GM10248 (cell line): ENCODE data around the gene GET4.

ENCODE experiments used
- CTCF ChIA-PET: fragments of 300-600 bp; sonication (Branson Sonifier 250); formaldehyde crosslinking; extraction: SDS; loops from one replicate; lab custom pipeline; 2021; ENCODE audit warnings: antibody characterized with exemption; lab: Yijun Ruan, JAX
- POLR2A ChIA-PET: fragments of 350-650 bp; sonication (Branson Sonifier 250); formaldehyde crosslinking; extraction: SDS; loops from one replicate; lab custom pipeline; 2020; ENCODE audit warnings: antibody characterized with exemption; lab: Yijun Ruan, JAX
- DNase-seq: peaks from one replicate; pipeline ENCODE4 v3.0.0; 2012; ENCODE audit errors: extremely low spot score
- CTCF ChIP-seq: IDR thresholded peaks from 2 replicates; pipeline ENCODE4 v1.5.1; 2012; ENCODE audit warnings: mild to moderate bottlenecking, low read depth; ENCODE audit errors: extremely low read depth, missing control alignments, control extremely low read depth

Gene GET4

DNA sequence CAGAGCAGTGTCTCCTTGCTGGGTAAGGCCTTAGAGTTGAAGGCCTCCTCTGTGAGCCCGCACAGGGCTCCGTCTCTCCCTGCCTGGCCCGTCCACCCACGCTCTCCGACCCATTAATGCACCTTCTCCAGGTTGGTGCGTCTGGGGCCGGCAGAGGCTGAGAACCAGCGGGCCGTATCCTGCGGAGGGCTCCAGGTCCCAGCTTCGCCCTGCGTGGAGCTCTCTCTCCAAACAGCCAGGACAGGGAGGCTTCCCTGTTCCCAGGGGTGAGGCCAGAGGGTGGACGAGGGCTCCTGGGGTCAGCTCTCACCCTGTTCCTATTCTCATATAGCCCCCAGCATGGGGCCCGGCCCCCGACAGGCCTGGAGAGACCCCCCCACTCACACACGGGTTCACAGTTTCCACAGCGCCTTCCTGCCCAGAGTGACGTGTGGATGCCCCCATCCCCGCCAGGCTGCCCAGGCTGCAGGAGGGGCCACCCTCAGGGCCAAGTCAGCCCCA is 34.6 kb downstream of the GET4 start:
- POLR2A ChIA-PET, result no interaction called here
- CTCF ChIA-PET, result interaction anchor here (1.1 to 2.1 kb wide), 7 partner anchors 12 to 155 kb away, joined by 3 to 12 read pairs (median 5); no protein-coding TSS in a partner anchor
- DNase-seq, result no peak
- no peak for TF ChIP-seq CTCF

DNA sequence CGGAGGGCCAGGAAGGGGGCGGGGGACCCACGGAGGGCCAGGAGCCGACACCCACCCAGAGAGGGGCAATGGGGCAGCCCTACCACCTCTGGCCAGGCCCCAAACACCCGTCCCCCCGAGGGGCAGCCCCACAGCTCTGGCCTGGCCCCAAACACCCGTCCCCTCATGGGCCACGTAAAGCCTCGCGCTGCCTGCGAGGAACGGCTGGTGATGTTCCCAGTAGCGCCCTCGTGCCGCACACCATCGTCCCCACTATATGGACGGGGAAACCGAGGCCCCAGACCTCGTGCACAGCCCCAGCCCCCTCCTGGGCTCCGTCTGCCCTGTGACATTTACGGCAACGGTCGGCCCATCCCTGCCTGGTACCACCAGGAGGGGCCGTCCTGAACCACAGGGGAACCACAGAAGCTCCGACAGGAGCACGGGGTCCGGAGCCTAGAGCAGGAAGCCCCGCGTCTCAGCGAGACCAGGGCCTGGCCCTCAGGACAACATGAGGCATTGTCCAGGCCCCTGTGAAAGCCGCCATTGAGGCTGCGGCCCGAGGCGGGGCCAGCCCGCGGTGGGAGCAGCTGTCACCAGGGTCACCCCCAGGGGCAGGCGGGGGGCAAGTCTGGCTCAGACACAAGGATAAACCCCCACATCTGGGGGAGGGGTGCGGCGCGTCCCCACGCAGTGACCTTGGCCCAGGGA is 35.6 kb downstream of the GET4 start:
- TF ChIP-seq CTCF, result no peak
- no peak for DNase-seq
- ChIA-PET CTCF (interaction anchor here (0.7 to 1.2 kb wide), 4 partner anchors 11 to 50 kb away, joined by 3 to 5 read pairs (median 3); no protein-coding TSS in a partner anchor), POLR2A (no interaction called here)

DNA sequence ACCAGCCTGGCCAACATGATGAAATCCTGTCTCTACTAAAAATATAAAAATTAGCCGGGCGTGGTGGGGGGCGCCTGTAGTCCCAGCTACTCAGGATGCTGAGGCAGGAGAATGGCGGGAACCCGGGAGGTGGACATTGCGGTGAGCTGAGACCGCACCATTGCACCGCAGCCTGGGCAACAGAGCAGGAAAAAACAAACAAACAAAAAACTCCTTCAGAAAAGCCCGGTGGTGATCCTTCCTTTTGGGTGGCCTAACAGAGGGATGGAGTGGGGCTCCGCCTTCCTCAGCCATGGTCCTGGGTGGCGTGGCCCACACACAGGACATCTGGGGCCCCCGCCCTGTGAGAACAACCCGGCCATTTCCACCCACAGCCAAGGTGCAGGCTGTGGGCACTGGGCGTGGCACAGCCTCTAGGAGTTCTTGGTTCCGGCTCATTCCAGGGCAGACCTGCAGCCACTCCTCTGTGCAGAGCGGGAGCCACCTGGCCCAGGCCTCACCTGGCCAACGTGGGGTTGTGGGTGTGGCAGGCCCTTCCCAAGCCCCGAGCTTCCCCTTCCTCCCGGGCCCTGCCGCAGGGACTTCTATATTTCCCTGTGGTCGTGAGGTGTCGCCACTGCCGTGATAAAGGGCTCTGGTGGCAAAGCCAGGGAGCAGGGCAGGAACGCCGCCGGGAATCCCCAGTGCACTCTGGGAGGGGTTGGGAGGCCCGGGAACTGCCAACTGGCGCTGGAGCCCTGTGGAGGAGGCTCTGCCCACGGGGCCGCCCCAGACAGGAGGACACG is 37.6 kb downstream of the GET4 start:
- DNase-seq, result no peak
- ChIA-PET CTCF (interaction anchor here (0.7 kb wide), 1 partner anchor 172 kb away, joined by 3 read pairs; no protein-coding TSS in a partner anchor), POLR2A (no interaction called here)
- TF ChIP-seq CTCF, result no peak

GRCh38 chr7:914521-915194 is 38.3 kb downstream of the GET4 start:
- CTCF ChIA-PET, result no interaction called here
- DNase-seq, result no peak
- POLR2A ChIA-PET, result no interaction called here
- no peak for TF ChIP-seq CTCF

- CTCF ChIA-PET, result no interaction called here
- no peak for TF ChIP-seq CTCF
- DNase-seq, result no peak
- POLR2A ChIA-PET, result no interaction called here
These were observed 39.2 kb downstream of the GET4 start for GRCh38 chr7:915291-916218.
